Measurements from ENCODE around the gene FRMD1.
A peak's percentile ranks its signal among the peaks of the same experiment; 100 is the strongest.

The FRMD1 gene

GRCh38 chr6:168032005-168032760 is 46.8 kb downstream of the FRMD1 start:
- peak; percentile 35 for TF ChIP-seq CTCF (IDR thresholded peaks at IDR 0.05; ENCODE audit: low read depth, low read length)
- H3K4me3 ChIP-seq (ENCODE audit: low read depth, low read length): no peak overlapping the region

GRCh38 chr6:168031411-168031971 is 47.5 kb downstream of the FRMD1 start:
- TF ChIP-seq CTCF (IDR thresholded peaks at IDR 0.05; ENCODE audit: low read depth, low read length): no peak
- no peak overlapping the region for H3K4me3 ChIP-seq (ENCODE audit: low read depth, low read length)

- H3K4me3 ChIP-seq (ENCODE audit: low read depth, low read length): no peak overlapping the region
- no peak for TF ChIP-seq CTCF (IDR thresholded peaks at IDR 0.05; ENCODE audit: low read depth, low read length)
Observed at GRCh38 chr6:168030908-168031307, 48.1 kb downstream of the FRMD1 start.

- no peak for TF ChIP-seq CTCF (IDR thresholded peaks at IDR 0.05; ENCODE audit: low read depth, low read length)
- no peak overlapping the region for H3K4me3 ChIP-seq (ENCODE audit: low read depth, low read length)
Observed at GRCh38 chr6:168030218-168030746, 48.7 kb downstream of the FRMD1 start.

- no peak overlapping the region for H3K4me3 ChIP-seq (ENCODE audit: low read depth, low read length)
- no peak for TF ChIP-seq CTCF (IDR thresholded peaks at IDR 0.05; ENCODE audit: low read depth, low read length)
Observed at GRCh38 chr6:168029459-168030217, 49.4 kb downstream of the FRMD1 start.

- no peak for TF ChIP-seq CTCF (IDR thresholded peaks at IDR 0.05; ENCODE audit: low read depth, low read length)
- no peak overlapping the region for H3K4me3 ChIP-seq (ENCODE audit: low read depth, low read length)
Observed at GRCh38 chr6:168028181-168028580, 50.8 kb downstream of the FRMD1 start.
